Pancreas (tissue), 10 donors: ENCODE results near the gene ANKS1B. TPM values are rescaled to one million over a fixed set of nuclear protein-coding genes. Genes with fewer than 3 reads are reported as not detected.

Source experiments
- ATAC-seq, 4 donors: fragments of 200-7000 bp; cut with Tn5 transposase; one replicate each; pipeline versions ENCODE4 v1.8.0 to v1.9.1; 2020; ENCODE audit warnings: mild to moderate bottlenecking in 4 of 4, moderate library complexity in 4 of 4
- DNase-seq, 6 donors: peaks; one replicate each; pipeline ENCODE4 v3.0.0-alpha.2; 2020
- FAIRE-seq: peaks from 2 replicates; lab custom pipeline; 2012; peaks lifted over from hg19 to GRCh38; lab: Jason Lieb, UNC
- H3K27ac ChIP-seq, 4 donors: fragments of 200-600 bp; sonication (generic); 1 replicate in 3 of 4; 2 replicates in 1 of 4; pipeline versions ENCODE4 v1.5.0 to v1.8.0; 2020
- H3K27me3 ChIP-seq, 4 donors: fragments of 200-600 bp; one replicate each; pipeline ENCODE4 v1.8.0; 2021
- H3K36me3 ChIP-seq, 3 donors: fragments of 200-600 bp; sonication (generic) in 1 of 3; one replicate each; pipeline versions ENCODE4 v1.5.0 to v1.8.0; 2020 to 2021
- H3K4me1 ChIP-seq, 3 donors: fragments of 200-600 bp; one replicate each; pipeline ENCODE4 v1.8.0; 2021
- H3K4me3 ChIP-seq, 4 donors: fragments of 200-600 bp; sonication (generic) in 2 of 4; one replicate each; pipeline versions ENCODE4 v1.5.0 to v1.8.0; 2020 to 2021
- H3K9me3 ChIP-seq, 4 donors: fragments of 200-600 bp; one replicate each; pipeline ENCODE4 v1.8.0; 2021
- CTCF ChIP-seq, 4 donors: fragments of 200-600 bp; sonication (generic) in 3 of 4; IDR thresholded peaks; one replicate each; pipeline versions ENCODE4 v1.5.0 to v1.8.0; 2021; ENCODE audit warnings: antibody characterized with exemption in 4 of 4
- WGBS, 2 donors: extraction: QIAGEN DNeasy Blood & Tissue Kit; methylation state at CpG; one replicate each; pipeline ENCODE4 v1.1.7; 2013; 5-methylcytosine and 5-hydroxymethylcytosine counted together
- intact Hi-C, 3 donors: fragments of 100-400 bp; cut with DNase I; formaldehyde crosslinking; loops; one replicate each; pipeline versions ENCODE4 v1.11.1 to v1.14.2; 2022
- polyA plus RNA-seq, 2 donors: library from polyadenylated mRNA; stranded (reverse); fragments of 200-250 nt; gene quantifications; one replicate each; pipeline ENCODE4 v1.2.3, GENCODE V29; 2013
- total RNA-seq, 6 donors: library from RNA; stranded (reverse); fragmentation: NEBNext Ultra II Directional in 4 of 6; extraction: Animal tissue kit (Norgen Biotek cat#: 25700) in 4 of 6; gene quantifications; one replicate each; pipeline versions ENCODE4 v1.2.1 to v1.2.4, GENCODE V29; 2021 to 2023
- donor health status: healthy with polysubstance abuse.
- donor health status: DM: no; HTN: no; CAD: no; lungs with moderate emphysema.
- donor health status: DM: no; HTN: no; CAD: no.
- donor health status: control.
- donor health status: control.
- donor health status: Bipolar disorder and iron deficiency.
- donor health status: DM: yes; HTN: yes; CAD: no.
- donor health status: DM: no; HTN: no; CAD: no.
- donor health status: DM: no; HTN: no; CAD: no.
- donor health status: DM: yes; HTN: yes; CAD: no.

ANKS1B gene
- total and polyA plus RNA-seq, 8 donors: 0.49 to 3.2 (median 1.9) TPM

GRCh38 chr12:99772274-99772673, 212.5 kb downstream of the ANKS1B start:
- Histone ChIP-seq H3K9me3 (no peaks in the 10 kb centered on the region), H3K27me3 (no peaks in the 10 kb centered on the region), H3K4me3 (no peak overlapping the region), H3K27ac (no peak overlapping the region), H3K36me3 (no peaks in the 10 kb centered on the region), H3K4me1 (no peaks in the 10 kb centered on the region)
- 66 to 74% methylated on average over 3 of the region's 3 CpGs for WGBS, 2 donors
- intact Hi-C loops: no loop called here
- no peak for ATAC-seq
- FAIRE-seq: no peak
- DNase-seq: no peak
- no peak for TF ChIP-seq CTCF (IDR thresholded peaks at IDR 0.05)

GRCh38 chr12:99771659-99772058, 213.1 kb downstream of the ANKS1B start:
- Histone ChIP-seq H3K27ac (no peak overlapping the region), H3K4me3 (no peak overlapping the region), H3K27me3 (no peaks in the 10 kb centered on the region), H3K4me1 (no peaks in the 10 kb centered on the region), H3K9me3 (no peaks in the 10 kb centered on the region), H3K36me3 (no peaks in the 10 kb centered on the region)
- FAIRE-seq (no peak), ATAC-seq (no peak), DNase-seq (no peak)
- intact Hi-C loops: no loop called here
- no peak for TF ChIP-seq CTCF (IDR thresholded peaks at IDR 0.05)

- H3K27me3 ChIP-seq: no peaks in the 10 kb centered on the region
- WGBS, 2 donors: 77 to 80% methylated on average over 1 of the region's 1 CpG
These were observed 215.2 kb downstream of the ANKS1B start for GRCh38 chr12:99769396-99769980.

DNA sequence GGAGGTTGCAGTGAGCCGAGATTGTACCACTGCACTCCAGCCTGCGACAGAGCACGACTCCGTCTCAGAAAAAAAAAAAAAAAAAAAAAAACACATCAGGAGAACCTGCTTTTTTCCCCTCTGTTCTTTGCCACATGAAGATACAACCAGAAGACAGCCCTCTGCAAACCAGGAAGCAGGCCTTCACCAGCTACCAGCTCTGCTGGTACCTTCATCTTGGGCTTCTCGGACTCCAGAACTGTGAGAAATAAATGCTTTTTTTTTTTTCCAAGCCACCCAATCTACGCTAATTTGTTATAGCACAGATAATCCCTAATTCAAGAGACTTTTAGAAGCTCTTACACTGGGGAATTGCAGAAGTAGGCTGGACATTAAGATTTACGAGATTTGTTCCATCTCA, 216.0 kb downstream of the ANKS1B start:
- H3K27ac ChIP-seq: no peak overlapping the region
- WGBS, 2 donors: 73 to 86% methylated on average over 7 of the region's 7 CpGs
- FAIRE-seq (no peak), ATAC-seq (no peak), DNase-seq (no peak)
- peaks cover 0 to 3% (median 0%) of the 10 kb centered on the region in 3 donors for H3K4me1 ChIP-seq
- H3K4me3 ChIP-seq: no peak overlapping the region
- no peak for TF ChIP-seq CTCF (IDR thresholded peaks at IDR 0.05)
- no peaks in the 10 kb centered on the region for H3K9me3 ChIP-seq
- H3K27me3 ChIP-seq: no peaks in the 10 kb centered on the region
- H3K36me3 ChIP-seq: no peaks in the 10 kb centered on the region
- intact Hi-C loops: loop anchor here (10.0 kb wide), 1 partner anchor 724 kb away; no protein-coding TSS in a partner anchor

More at GRCh38 chr12:99769396-99769980, 215.2 kb downstream of the ANKS1B start:
- no peak overlapping the region for H3K27ac ChIP-seq
- H3K4me3 ChIP-seq: no peak overlapping the region
- no peak for ATAC-seq
- no peak for TF ChIP-seq CTCF (IDR thresholded peaks at IDR 0.05)
- H3K4me1 ChIP-seq: peaks cover 0 to 3% (median 0%) of the 10 kb centered on the region in 3 donors
- FAIRE-seq: no peak
- intact Hi-C loops: loop anchor here (10.0 kb wide), 1 partner anchor 725 kb away; no protein-coding TSS in a partner anchor
- H3K36me3 ChIP-seq: no peaks in the 10 kb centered on the region
- DNase-seq: no peak
- H3K9me3 ChIP-seq: no peaks in the 10 kb centered on the region

DNA sequence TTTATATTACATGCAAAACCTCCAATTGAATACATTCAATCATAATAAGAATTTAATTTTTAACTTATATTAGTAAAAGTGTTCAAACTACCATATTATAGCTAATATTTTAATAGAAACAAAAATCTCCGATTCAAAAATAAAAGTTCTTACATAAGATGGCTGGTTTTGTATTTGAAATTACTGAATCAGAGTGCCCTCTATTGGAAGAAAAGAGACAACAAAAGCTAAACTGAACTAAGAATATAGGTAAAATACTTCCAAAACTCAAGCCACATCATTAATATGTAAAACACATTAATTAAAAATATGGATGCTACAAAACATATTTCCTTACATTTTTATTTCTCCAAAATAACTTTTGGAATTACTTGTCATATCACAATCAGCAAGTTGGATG, 216.9 kb downstream of the ANKS1B start:
- 1 to 4% methylated on average over 1 of the region's 1 CpG for WGBS, 2 donors
- H3K27me3 ChIP-seq: no peaks in the 10 kb centered on the region
- no peak for DNase-seq
- peak in 3 of 4 donors; percentile 45 to 58 (median 54) for ATAC-seq
- H3K9me3 ChIP-seq: no peaks in the 10 kb centered on the region
- intact Hi-C loops: loop anchor here (10.0 kb wide), 1 partner anchor 723 kb away; no protein-coding TSS in a partner anchor
- H3K4me3 ChIP-seq: no peak overlapping the region
- no peak overlapping the region for H3K27ac ChIP-seq
- peaks cover 0 to 3% (median 0%) of the 10 kb centered on the region in 3 donors for H3K4me1 ChIP-seq
- peak; percentile 93 for FAIRE-seq
- H3K36me3 ChIP-seq: no peaks in the 10 kb centered on the region
- TF ChIP-seq CTCF (IDR thresholded peaks at IDR 0.05): peak in 2 of 4 donors; percentile 42 to 46
